ENCODE data around the gene DIP2C.
"Not testable (repeated sequence)": the region's sequence is repeated elsewhere in the genome, so short reads cannot be mapped to it uniquely, and the experiment has no call there.

DIP2C gene

GRCh38 chr10:547591-548081 is 141.8 kb downstream of the DIP2C start:
- DNase-seq: no peak

- DNase-seq: no peak
Measured at GRCh38 chr10:546971-547590, 142.4 kb downstream of the DIP2C start.

GRCh38 chr10:546451-546850 is 143.0 kb downstream of the DIP2C start:
- DNase-seq: no peak

- no peak for DNase-seq
Measured at GRCh38 chr10:543862-544822, 145.3 kb downstream of the DIP2C start.

GRCh38 chr10:543131-543530 is 146.3 kb downstream of the DIP2C start:
- DNase-seq: no peak

GRCh38 chr10:541750-542371 is 147.6 kb downstream of the DIP2C start:
- no peak for DNase-seq

- no peak for DNase-seq
Measured at GRCh38 chr10:541041-541440, 148.4 kb downstream of the DIP2C start.

- DNase-seq: no peak
Measured at GRCh38 chr10:538895-539294, 150.6 kb downstream of the DIP2C start.

- no peak for DNase-seq
Measured at GRCh38 chr10:536935-537334, 152.5 kb downstream of the DIP2C start.

GRCh38 chr10:536371-536925 is 153.0 kb downstream of the DIP2C start:
- no peak for DNase-seq

- DNase-seq: no peak
Measured at GRCh38 chr10:535952-536351, 153.5 kb downstream of the DIP2C start.

- DNase-seq: no peak
Measured at GRCh38 chr10:535051-535450, 154.4 kb downstream of the DIP2C start.

- DNase-seq: no peak
Measured at GRCh38 chr10:534047-534566, 155.4 kb downstream of the DIP2C start.

- DNase-seq: no peak
Measured at GRCh38 chr10:533611-534010, 155.9 kb downstream of the DIP2C start.

GRCh38 chr10:533186-533585 is 156.3 kb downstream of the DIP2C start:
- no peak for DNase-seq

GRCh38 chr10:532331-532730 is 157.1 kb downstream of the DIP2C start:
- DNase-seq: not testable (repeated sequence)

- no peak for DNase-seq
Measured at GRCh38 chr10:531541-531940, 157.9 kb downstream of the DIP2C start.

- DNase-seq: peak in 1 of 2 donors; percentile 16
Measured at GRCh38 chr10:530717-531116, 158.8 kb downstream of the DIP2C start.

GRCh38 chr10:529468-530230 is 159.8 kb downstream of the DIP2C start:
- DNase-seq: no peak

GRCh38 chr10:528173-529165 is 161.0 kb downstream of the DIP2C start:
- DNase-seq: no peak

GRCh38 chr10:527416-527815 is 162.1 kb downstream of the DIP2C start:
- DNase-seq: no peak

Measured in CD4-positive, alpha-beta T cell treated with Interleukin-1 beta for 1 hour (primary cell).